Stimulated activated CD8-positive, alpha-beta memory T cell treated with anti-CD3 and anti-CD28 coated beads, Interleukin-2, amount 100 ng/mL, for 1 hour (primary cell): ENCODE data around the gene MED22.

Experiments used
- DNase-seq, 2 donors: peaks; one replicate each; pipeline ENCODE4 v3.0.0-alpha.2; 2020; ENCODE audit warnings: low read depth in 2 of 2

MED22 gene

GRCh38 chr9:133375724-133376654 is 28.1 kb upstream of the MED22 start, which contains the start of the genes STKLD1 and SURF4:
Gene STKLD1 (plus strand): TSS chr9:133376366. CDS start chr9:133376474, 108 bp downstream.
Gene SURF4 (minus strand): TSS chr9:133376060. CDS start chr9:133375969, 91 bp downstream.
- peak; percentile 89 to 92 for DNase-seq

GRCh38 chr9:133375116-133375723 is 27.3 kb upstream of the MED22 start:
- DNase-seq, result no peak

GRCh38 chr9:133374612-133375115 is 26.7 kb upstream of the MED22 start:
- no peak for DNase-seq

GRCh38 chr9:133372144-133372543 is 24.2 kb upstream of the MED22 start:
- no peak for DNase-seq

- DNase-seq, result peak; percentile 34 to 38
These were observed 23.4 kb upstream of the MED22 start for GRCh38 chr9:133371261-133371711.

- no peak for DNase-seq
These were observed 22.8 kb upstream of the MED22 start for GRCh38 chr9:133370685-133371084.

DNA sequence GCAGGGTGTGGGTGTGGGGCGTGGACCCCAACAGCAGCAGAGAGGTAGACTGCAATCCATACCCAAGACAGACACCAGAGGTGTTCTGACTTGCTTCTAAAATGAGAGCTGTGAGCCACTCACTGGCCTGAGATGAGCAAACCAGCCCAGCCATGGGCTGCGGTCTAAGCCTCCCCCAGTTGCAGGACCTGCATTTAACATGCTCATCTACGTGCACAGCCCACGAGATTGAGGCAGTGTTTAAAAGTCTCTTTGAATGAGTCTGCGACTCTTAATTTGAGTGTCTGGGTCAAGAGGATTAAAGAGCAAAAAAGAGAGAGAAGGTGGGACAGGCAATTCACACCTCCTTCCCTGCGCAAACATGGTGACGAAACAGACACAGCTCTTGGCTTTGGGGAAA is 22.0 kb upstream of the MED22 start:
- DNase-seq, result no peak

DNA sequence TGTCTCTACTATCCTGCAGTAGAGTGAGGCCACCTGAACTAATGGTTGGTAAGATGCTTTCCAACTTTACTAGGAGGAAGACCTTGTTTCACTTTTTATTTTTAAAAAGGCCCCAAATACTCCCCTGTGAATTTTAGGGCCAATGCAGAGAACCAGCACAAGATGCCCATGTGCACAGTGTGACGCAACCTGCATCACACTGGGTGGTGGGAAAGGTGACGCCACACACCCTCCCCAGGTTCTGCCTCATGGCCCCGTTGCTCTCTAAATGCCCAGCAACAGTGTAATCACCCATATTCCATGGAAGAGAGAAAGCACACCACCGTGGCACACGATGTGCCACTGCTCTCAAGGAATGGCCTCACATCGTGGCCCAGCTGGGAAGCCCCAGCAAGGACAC is 21.5 kb upstream of the MED22 start:
- DNase-seq, result no peak

- DNase-seq, result no peak
These were observed 20.4 kb upstream of the MED22 start for GRCh38 chr9:133368249-133368881.

GRCh38 chr9:133367778-133368177 is 19.8 kb upstream of the MED22 start:
- DNase-seq, result no peak

- DNase-seq, result no peak
These were observed 19.3 kb upstream of the MED22 start for GRCh38 chr9:133367221-133367620.

GRCh38 chr9:133366435-133366834 is 18.5 kb upstream of the MED22 start:
- no peak for DNase-seq

DNA sequence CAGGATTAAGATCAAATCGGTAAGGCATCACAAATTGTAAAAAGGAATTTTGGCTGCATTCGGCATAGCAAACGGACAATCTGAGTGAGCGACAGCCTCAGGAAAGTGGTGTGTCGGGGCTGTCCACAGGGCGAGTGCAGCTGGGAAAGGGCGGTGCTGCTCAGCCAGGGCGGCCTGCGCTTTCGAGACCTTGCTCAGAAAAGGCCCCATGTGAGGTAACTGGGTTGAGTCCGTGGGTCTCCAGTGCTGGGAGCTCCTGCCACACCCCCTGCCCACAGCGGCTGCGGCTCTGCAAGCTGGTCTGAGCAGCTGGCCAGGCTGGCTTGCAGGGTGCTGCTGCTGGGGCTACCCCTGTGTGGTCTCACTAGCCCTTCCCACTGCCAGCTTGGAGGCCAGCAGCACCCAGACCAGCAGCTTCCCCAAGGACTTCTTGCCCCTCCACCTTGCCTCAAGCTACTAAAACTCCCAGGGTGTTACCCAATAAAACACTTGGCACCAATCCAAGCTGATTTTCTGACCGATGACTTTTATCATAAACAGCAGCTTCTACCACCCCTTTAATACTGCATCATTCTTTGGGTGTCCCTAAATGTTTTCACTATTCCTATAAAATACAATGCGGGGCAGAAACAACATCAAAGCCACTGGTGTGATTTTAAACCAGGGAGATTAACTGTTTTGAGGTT is 14.6 kb upstream of the MED22 start:
- no peak for DNase-seq

- no peak for DNase-seq
These were observed 13.7 kb upstream of the MED22 start for GRCh38 chr9:133361507-133362092.

GRCh38 chr9:133360400-133361393 is 12.8 kb upstream of the MED22 start:
- no peak for DNase-seq

GRCh38 chr9:133359399-133360175 is 11.7 kb upstream of the MED22 start:
- no peak for DNase-seq

GRCh38 chr9:133357656-133358055 is 9.7 kb upstream of the MED22 start:
- DNase-seq, result no peak

DNA sequence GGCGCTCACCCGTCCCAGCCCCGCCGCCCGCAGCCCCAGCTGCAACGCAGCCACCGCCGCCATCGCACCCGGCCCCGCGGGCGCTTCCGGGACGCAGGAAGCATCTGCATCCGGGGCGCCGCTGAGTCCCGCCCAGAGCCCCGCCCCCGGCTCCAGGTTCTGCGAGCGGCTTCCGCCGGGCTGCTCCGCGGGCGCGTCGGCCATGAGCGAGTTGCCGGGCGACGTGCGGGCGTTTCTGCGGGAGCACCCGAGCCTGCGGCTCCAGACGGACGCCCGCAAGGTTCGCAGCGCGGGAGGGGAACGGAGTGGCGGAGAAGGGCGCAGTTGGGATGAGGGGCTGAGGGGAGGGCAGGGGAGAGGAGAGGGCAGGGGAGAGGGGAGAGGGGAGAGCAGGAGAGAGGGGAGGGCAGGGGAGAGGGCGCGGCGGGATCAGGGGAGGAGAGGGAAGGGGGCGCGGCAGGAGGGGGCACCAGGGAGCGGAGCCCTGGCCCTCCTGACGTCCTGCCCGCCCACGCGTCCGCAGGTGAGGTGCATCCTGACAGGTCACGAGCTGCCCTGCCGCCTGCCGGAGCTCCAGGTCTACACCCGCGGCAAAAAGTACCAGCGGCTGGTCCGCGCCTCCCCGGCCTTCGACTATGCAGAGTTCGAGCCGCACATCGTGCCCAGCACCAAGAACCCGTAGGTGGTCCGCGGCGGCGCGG is 8.6 kb upstream of the MED22 start, which contains the start of the genes SURF1 and SURF2:
TSS of gene SURF1 (minus strand) at position 97 of the 701 bp plus-strand sequence. CDS start at position 63, 34 bp downstream.
TSS of gene SURF2 (plus strand) at position 160 of the 701 bp plus-strand sequence. CDS start at position 203, 43 bp downstream.
- peak; percentile 76 to 85 for DNase-seq
